Cortex of kidney (tissue), 1 donor: Measurements from ENCODE around the gene COL20A1.
"Not testable (repeated sequence)": the region's sequence is repeated elsewhere in the genome, so short reads cannot be mapped to it uniquely, and the experiment has no call there.

Experiments
- DNase-seq: peaks from one replicate; lab custom pipeline; 2025; lab: John Stamatoyannopoulos, UW

Gene COL20A1

DNA sequence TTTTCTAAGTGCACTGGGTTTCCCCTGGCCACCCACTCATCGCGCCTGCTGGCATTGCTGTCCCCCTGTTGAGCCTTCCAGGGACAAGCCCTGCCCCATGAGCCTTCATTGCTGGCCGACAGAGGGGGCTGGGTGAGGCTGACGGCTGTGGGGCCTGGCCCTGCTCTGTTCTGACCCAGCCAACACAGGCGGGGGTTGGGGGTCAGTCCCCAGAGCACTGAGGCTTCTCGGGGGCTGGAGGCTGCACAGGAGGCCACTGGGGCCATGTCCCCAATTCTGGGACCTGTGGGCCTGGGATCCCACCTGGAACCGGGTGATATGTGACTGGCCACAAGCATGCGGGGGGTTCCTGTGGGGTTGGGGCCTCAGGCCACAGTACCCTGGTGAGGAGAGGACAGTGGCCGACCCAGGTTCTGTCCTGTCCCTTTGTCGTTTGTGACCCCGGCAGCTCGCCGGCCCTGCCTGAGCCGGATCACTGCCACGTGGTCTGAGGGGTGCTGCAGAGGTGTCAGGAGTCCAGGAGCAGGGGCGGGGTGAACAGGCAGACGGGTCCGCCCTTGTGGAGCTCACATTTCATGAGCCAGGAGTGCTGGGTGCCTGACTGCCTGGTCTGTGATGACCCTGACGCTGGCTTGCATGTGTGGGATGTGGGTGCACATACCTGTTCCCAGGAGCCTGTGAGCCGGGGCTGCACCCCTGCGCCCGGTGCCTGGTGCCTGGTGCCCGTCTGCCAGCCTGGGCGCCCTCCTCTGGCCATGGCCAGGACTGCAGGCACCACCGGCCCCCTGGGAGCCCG is 2.1 kb upstream of the COL20A1 start:
- DNase-seq, result no peak

DNA sequence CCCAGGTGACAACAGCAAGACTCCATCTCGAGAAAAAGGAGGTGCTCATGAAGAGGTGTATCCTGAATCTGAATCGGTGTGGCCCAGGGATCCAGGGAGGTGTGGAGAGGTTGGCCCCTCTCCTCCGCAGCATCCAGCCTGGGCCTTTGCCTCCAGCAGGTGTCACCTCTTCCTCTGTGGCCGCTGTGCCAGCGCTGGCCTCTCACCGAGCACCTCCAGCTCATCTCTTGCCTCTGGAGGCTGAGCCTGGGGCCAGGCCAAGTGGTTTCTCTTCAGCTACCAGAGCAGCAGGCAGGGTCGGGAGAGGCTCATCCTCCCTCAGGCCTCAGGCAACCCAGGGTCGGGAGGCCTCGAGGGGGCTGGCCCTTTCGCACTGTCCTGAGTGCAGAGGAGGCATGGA is 1.2 kb upstream of the COL20A1 start:
- no peak for DNase-seq

- DNase-seq, result no peak
Measured at GRCh38 chr20:63292292-63292701, 689 bp upstream of the COL20A1 start.

DNA sequence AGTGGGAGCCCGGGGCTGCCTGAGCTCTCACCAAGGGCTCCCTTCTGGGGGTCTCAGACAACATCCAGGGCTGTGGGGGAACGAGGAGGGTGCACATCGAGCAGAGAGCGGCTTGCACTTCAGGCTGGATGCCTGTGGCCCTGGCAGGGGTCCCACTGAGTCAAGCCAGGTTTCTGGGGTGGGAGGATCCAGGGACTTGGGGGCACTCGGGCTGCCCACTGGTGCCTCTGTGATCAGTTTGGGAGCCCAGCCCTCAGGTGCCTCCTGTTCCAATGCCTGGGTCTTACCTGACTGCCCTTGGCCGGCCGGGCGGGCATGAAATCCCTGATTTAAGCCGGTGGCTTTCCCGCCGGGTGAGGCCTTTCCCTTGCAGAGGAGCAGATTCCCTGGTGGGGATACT is 470 bp downstream of the COL20A1 start:
- no peak for DNase-seq

DNA sequence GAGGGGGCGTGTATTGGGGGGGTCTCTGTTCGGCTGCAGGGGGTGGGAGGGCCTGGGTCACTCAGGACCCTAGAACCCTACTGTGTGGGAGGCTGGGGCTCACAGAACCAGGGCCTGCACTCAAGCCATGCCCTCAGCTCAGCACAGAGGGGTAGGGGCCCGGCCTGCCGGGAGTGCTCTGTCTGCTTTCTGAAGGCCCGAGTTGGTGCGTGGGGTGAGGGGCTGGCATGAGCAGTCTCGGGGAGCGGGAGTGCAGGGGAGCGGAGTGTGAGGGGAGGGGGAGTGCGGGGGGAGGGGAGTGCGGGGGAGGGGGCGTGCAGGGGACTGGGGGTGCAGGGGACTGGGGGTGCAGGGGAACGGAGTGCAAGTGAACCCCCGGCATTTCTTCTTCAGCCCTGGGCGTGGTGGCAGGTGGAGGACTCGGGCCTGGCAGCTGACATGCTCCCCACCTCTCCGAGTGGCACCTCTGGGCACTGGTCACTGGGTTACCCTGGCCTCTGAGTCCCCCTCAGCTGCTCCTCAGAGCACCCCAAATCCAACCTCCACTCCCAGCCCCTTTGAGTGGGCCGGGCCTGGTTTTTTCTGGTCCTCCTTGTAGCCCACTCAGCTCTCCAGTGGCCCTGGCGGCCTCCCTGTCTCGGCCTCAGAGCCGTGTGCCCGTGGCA is 1.0 kb downstream of the COL20A1 start:
- no peak for DNase-seq

GRCh38 chr20:63294536-63294900 is 1.5 kb downstream of the COL20A1 start:
- no peak for DNase-seq

GRCh38 chr20:63295018-63295417 is 2.0 kb downstream of the COL20A1 start:
- no peak for DNase-seq

GRCh38 chr20:63295422-63295821 is 2.4 kb downstream of the COL20A1 start:
- no peak for DNase-seq

- DNase-seq, result no peak
Measured at GRCh38 chr20:63295846-63296245, 2.9 kb downstream of the COL20A1 start.

DNA sequence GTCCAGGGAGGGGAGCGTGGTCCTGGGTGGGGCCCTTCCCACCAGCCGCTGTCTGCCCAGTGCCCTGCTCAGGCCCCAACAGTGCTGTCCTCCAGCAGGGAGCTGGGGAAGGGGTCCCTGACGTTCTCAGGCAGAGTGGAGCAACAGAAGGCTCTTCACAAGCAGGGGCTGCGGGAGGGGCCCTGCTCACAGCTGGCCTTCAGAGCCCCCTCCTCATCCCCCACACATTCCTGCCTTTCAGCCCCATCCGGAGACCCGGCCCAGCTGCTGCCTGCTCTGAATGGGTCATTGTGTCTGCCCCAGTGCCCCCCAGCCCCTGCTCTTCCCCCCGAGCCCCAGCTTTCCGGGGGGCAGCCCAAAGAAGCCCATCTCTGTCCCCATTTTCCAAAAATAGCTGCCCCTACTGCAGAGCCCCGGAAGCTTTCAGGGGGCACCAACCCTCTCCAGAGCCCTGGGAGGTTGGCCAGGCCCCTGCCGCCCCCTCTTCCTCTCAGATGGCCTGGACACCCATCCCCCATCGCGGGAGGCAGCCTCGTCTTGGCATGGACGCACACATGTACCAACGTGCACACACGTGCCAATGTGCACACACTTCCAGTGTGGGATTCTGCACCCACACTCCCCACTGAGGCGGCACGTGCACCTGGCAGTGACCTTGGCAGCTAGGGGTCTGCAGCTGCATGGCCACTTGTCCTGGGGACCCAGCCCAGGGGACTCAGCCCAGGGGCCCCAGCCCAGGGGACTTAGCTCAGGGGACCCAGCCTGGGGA is 3.7 kb downstream of the COL20A1 start:
- no peak for DNase-seq

- DNase-seq, result no peak
Measured at GRCh38 chr20:63297371-63297781, 4.4 kb downstream of the COL20A1 start.

DNA sequence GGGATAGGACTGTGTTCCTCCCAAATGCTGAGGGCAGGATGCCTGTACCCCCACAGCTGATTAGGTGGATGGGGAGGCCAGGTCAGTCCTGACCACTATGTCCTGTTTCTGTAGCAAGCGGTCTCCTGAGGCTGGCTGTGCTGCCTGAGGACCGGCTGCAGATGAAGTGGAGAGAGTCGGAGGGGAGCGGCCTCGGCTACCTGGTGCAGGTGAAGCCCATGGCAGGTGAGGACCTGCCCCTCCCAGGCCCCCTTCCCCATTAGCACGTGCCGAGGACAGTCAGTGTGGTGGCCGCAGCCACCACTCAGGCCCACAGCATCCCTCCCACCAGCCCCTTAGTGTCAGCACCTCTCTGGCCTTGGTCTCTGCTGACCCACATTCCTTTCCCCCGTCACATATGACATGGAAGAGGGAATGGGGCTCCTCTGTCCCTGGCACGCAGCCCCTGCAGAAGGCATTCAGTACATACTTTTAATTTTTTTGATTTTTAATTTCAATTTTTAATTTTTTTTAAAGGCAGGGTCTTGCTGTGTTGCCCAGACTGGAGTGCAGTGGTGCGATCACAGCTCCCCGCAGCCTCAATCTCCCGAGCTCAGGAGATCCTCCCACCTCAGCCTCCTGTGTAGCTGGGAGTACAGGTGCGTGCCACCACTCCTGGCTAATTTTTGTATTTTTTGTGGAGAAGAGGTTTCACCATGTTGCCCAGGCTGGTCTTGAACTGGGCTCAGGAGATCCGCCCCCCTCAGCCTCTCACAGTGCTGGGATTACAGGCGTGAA is 5.0 kb downstream of the COL20A1 start:
- DNase-seq, result no peak

DNA sequence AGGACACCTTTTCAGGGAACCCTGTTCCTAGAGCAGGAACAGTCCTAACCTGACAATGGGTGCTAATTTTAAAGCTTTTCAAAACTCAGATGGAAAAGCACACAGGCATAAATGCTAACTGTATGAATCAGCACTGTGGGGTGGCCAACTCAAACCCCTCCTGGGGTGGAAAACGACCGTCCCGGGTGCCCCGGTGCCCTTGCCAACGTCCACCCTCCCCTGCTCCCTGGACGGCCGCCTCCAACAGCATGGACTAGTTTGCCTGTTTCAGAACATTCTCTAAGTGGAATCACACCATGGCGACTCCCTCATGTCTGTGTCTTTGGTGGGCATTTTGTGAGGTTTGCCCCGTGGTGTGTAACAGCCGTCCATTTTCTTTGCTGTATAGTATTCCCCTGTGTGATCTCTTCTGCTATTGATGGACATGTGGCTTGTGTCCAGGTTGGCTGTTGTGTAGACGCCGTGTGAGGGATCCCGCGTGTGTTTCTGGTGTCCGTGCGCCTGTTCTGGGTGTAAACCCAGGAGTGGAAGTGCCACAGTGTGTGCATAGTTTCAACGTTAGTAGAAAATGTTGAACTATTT is 5.8 kb downstream of the COL20A1 start:
- DNase-seq, result no peak

- no peak for DNase-seq
Measured at GRCh38 chr20:63301671-63302070, 8.7 kb downstream of the COL20A1 start.

DNA sequence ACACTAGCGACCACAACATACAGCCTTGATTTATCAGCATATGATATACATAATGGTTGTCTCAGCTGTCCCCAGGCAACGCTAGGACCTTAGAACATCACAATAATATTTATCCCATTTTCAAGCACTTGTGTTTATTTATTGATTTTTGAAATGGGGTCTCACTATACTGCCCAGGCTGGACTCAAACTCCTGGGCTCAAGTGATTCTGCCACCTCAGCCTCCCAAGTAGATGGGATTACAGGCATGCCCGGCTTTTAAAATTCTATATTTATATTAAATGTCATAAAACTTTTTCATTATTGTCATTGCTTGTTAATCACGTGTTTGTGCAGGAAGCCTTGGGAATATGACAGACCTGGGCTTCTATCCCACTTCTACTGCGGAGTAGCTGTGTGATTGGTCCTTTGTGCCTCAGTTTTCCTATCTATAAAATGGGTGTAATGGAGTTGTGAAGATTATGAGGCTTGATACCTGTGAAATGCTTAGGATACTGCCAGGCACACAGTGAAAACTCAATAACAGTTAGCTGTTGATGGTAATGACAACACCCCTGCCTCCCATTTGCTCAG is 10.2 kb downstream of the COL20A1 start:
- no peak for DNase-seq

- DNase-seq, result no peak
Measured at GRCh38 chr20:63305393-63305792, 12.4 kb downstream of the COL20A1 start.

DNA sequence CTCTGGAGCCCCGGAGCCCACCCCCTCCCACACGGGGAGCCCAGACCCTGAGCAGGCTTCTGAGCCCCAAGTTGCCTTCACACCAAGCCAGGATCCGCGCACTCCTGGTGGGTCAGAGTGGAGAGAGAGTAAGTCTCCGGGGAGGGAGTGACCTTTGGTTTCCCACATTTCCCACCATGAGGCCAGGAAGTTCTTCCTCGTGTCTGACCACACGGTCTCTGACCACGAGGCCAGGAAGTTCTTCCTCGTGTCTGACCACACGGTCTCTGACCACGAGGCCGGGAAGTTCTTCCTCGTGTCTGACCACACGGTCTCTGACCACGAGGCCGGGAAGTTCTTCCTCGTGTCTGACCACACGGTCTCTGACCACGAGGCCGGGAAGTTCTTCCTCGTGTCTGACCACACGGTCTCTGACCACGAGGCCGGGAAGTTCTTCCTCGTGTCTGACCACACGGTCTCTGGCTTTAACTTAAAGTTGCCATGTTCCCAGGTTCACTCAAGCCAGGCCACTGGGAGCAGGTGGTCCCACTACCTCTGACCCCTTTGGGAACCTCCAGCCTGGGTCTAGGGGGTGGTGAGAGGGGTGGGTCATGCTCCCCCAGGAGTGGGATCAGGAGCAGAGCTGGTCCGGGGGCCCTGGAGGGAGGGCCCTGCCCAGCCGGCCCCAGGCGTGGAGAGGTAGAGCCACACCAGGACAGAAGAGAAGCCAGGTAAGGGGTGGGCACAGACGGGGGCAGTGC is 13.1 kb downstream of the COL20A1 start:
- not testable (repeated sequence) for DNase-seq

GRCh38 chr20:63306673-63307537 is 13.9 kb downstream of the COL20A1 start:
- DNase-seq, result no peak

DNA sequence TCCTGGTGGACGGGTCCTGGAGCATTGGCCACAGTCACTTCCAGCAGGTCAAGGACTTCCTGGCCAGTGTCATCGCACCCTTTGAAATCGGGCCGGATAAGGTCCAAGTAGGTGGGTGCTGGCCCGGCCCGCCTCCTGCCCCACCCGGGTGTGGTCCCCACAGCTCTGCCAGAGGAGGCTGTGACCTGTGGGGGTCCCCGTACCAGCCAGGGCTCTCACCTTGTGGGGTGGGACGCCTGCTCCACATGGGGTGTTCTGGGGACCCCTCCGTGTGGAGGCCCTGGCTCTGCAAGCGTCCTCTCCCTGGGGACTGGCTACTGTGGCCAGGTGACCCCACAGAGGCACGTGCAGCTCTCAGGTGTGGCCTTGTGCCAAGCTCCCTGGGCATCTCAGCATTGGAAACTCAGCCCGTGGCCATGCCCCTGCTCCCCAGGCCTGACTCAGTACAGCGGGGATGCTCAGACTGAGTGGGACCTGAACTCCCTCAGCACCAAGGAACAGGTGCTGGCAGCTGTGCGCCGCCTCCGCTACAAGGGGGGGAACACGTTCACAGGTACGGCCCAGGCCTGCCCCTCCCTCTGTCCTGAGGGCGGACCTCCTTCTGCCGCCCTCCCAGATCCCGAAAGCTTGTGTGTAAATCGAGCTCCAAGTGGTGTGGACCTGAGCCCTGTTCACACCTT is 14.7 kb downstream of the COL20A1 start:
- DNase-seq, result no peak
